Measurements from ENCODE around the gene TDRD10.

TDRD10 gene

GRCh38 chr1:154550070-154550469 is 48.1 kb downstream of the TDRD10 start:
- no peaks in the 10 kb centered on the region for H3K27me3 ChIP-seq (replicated peaks; ENCODE audit: insufficient read depth, low read length)
- 0 out of 2 replicates have a peak, but pooled peaks cover 5% of the 10 kb centered on the region for H4K20me1 ChIP-seq (ENCODE audit: insufficient read depth, low read length)
- peaks cover 38% of the 10 kb centered on the region for H3K36me3 ChIP-seq (replicated peaks; ENCODE audit: insufficient read depth, low read length)
- H3K9me3 ChIP-seq (replicated peaks; ENCODE audit: insufficient read depth, low read length) = no peaks in the 10 kb centered on the region
- DNase-seq = no peak
- TF ChIP-seq EZH2 (optimal IDR thresholded peaks at IDR 0.05; ENCODE audit: low read depth, low read length) (no peak), EZH2phosphoT487 (IDR thresholded peaks at IDR 0.05; ENCODE audit: low read length) (no peak)
- TF ChIP-seq, protein P1, sequence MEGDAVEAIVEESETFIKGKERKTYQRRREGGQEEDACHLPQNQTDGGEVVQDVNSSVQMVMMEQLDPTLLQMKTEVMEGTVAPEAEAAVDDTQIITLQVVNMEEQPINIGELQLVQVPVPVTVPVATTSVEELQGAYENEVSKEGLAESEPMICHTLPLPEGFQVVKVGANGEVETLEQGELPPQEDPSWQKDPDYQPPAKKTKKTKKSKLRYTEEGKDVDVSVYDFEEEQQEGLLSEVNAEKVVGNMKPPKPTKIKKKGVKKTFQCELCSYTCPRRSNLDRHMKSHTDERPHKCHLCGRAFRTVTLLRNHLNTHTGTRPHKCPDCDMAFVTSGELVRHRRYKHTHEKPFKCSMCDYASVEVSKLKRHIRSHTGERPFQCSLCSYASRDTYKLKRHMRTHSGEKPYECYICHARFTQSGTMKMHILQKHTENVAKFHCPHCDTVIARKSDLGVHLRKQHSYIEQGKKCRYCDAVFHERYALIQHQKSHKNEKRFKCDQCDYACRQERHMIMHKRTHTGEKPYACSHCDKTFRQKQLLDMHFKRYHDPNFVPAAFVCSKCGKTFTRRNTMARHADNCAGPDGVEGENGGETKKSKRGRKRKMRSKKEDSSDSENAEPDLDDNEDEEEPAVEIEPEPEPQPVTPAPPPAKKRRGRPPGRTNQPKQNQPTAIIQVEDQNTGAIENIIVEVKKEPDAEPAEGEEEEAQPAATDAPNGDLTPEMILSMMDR (IDR thresholded peaks at IDR 0.05; ENCODE audit: low read length) = no peak
- H3K4me3 ChIP-seq (ENCODE audit: low read length) = no peak overlapping the region
- H3K9me2 ChIP-seq (replicated peaks; ENCODE audit: insufficient read depth, low read length) = no peaks in the 10 kb centered on the region
- peaks cover 19% of the 10 kb centered on the region for H3K4me1 ChIP-seq (ENCODE audit: low read length)
- H3F3A ChIP-seq (ENCODE audit: insufficient read depth, low read length) = peaks cover 10% of the 10 kb centered on the region; the same call in 1 of the 2 replicates
- H3K27ac ChIP-seq (ENCODE audit: low read length) = no peak overlapping the region
- no peak overlapping the region; the same call in 1 of the 2 replicates for H3K4me2 ChIP-seq (ENCODE audit: low read depth, low read length)
- peaks cover 12% of the 10 kb centered on the region for H3K79me2 ChIP-seq (ENCODE audit: low read length)
- no peak overlapping the region for H2AFZ ChIP-seq (ENCODE audit: low read length)
- no peak overlapping the region for H3K9ac ChIP-seq (ENCODE audit: low read length)

GRCh38 chr1:154550657-154551056 is 48.6 kb downstream of the TDRD10 start:
- Histone ChIP-seq H3K4me2 (ENCODE audit: low read depth, low read length) (peak overlapping the region; percentile 22; the same call in 1 of the 2 replicates), H3K27me3 (replicated peaks; ENCODE audit: insufficient read depth, low read length) (no peaks in the 10 kb centered on the region), H3K4me1 (ENCODE audit: low read length) (peaks cover 19% of the 10 kb centered on the region), H3K9ac (ENCODE audit: low read length) (no peak overlapping the region), H3K79me2 (ENCODE audit: low read length) (peaks cover 17% of the 10 kb centered on the region), H3K36me3 (replicated peaks; ENCODE audit: insufficient read depth, low read length) (peaks cover 42% of the 10 kb centered on the region), H2AFZ (ENCODE audit: low read length) (no peak overlapping the region), H3K9me3 (replicated peaks; ENCODE audit: insufficient read depth, low read length) (no peaks in the 10 kb centered on the region), H3K27ac (ENCODE audit: low read length) (no peak overlapping the region), H3K4me3 (ENCODE audit: low read length) (no peak overlapping the region), H3K9me2 (replicated peaks; ENCODE audit: insufficient read depth, low read length) (no peaks in the 10 kb centered on the region), H4K20me1 (ENCODE audit: insufficient read depth, low read length) (0 out of 2 replicates have a peak, but pooled peaks cover 5% of the 10 kb centered on the region), H3F3A (ENCODE audit: insufficient read depth, low read length) (peaks cover 10% of the 10 kb centered on the region; the same call in 1 of the 2 replicates)
- peak; percentile 36 for DNase-seq
- TF ChIP-seq, protein P1 (IDR thresholded peaks at IDR 0.05; ENCODE audit: low read length) = no peak
- TF ChIP-seq EZH2phosphoT487 (IDR thresholded peaks at IDR 0.05; ENCODE audit: low read length) (no peak), EZH2 (optimal IDR thresholded peaks at IDR 0.05; ENCODE audit: low read depth, low read length) (no peak)

DNA sequence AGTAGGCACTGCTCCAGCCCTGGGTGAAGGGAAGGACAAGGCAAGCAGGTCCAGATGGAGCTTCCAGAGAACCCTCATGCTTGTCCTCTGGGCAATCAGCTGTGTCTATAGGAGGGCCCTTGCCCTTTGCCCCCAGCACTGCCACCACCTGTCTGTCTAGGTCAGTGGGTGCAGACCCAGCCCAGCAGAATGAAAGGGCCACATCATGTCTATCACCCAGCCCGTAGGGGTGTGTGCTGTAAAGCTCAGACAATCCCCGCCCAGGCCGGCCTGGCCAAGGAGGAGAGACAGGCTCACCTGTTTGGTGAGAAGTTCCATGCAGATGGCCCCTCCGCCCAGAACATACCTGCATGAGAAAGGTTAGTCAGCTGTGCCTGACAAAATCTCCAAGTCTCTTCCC is 49.5 kb downstream of the TDRD10 start:
- peaks cover 42% of the 10 kb centered on the region for H3K36me3 ChIP-seq (replicated peaks; ENCODE audit: insufficient read depth, low read length)
- no peak overlapping the region for H3K4me3 ChIP-seq (ENCODE audit: low read length)

More for the DNA sequence above, 49.5 kb downstream of the TDRD10 start:
- no peak for DNase-seq
- peaks cover 10% of the 10 kb centered on the region; the same call in 1 of the 2 replicates for H3F3A ChIP-seq (ENCODE audit: insufficient read depth, low read length)
- 0 out of 2 replicates have a peak, but pooled peaks cover 10% of the 10 kb centered on the region for H4K20me1 ChIP-seq (ENCODE audit: insufficient read depth, low read length)
- peaks cover 21% of the 10 kb centered on the region for H3K4me1 ChIP-seq (ENCODE audit: low read length)
- TF ChIP-seq, protein P1 (IDR thresholded peaks at IDR 0.05; ENCODE audit: low read length) = no peak
- no peak for TF ChIP-seq EZH2 (optimal IDR thresholded peaks at IDR 0.05; ENCODE audit: low read depth, low read length)
- no peak overlapping the region for H3K9ac ChIP-seq (ENCODE audit: low read length)
- H2AFZ ChIP-seq (ENCODE audit: low read length) = no peak overlapping the region
- peaks cover 26% of the 10 kb centered on the region for H3K79me2 ChIP-seq (ENCODE audit: low read length)
- no peaks in the 10 kb centered on the region for H3K9me3 ChIP-seq (replicated peaks; ENCODE audit: insufficient read depth, low read length)
- no peaks in the 10 kb centered on the region for H3K27me3 ChIP-seq (replicated peaks; ENCODE audit: insufficient read depth, low read length)
- H3K4me2 ChIP-seq (ENCODE audit: low read depth, low read length) = peak overlapping the region; percentile 22; the same call in 1 of the 2 replicates
- no peaks in the 10 kb centered on the region for H3K9me2 ChIP-seq (replicated peaks; ENCODE audit: insufficient read depth, low read length)
- H3K27ac ChIP-seq (ENCODE audit: low read length) = no peak overlapping the region; the same call in 1 of the 2 replicates

Measured in MM.1S (cell line).